Heart right ventricle (tissue), 16 donors: ENCODE results near the gene GNB1L. TPM values are rescaled to one million over a fixed set of nuclear protein-coding genes. Genes with fewer than 3 reads are reported as not detected.

Experiments used
- ATAC-seq, 8 donors: fragments of 200-7000 bp; cut with Tn5 transposase; one replicate each; pipeline ENCODE4 v1.9.1; 2020; ENCODE audit warnings: mild to moderate bottlenecking in 8 of 8, moderate library complexity in 8 of 8, moderate number of reproducible peaks in 1 of 8
- DNase-seq, 2 donors: peaks; one replicate each; pipeline ENCODE4 v3.0.0-alpha.2; 2020
- H3K27ac ChIP-seq, 10 donors: fragments of 200-600 bp; sonication (generic) in 2 of 10; one replicate each; pipeline versions ENCODE4 v1.5.0 to v1.8.0; 2020 to 2022; ENCODE audit warnings: mild to moderate bottlenecking in 3 of 10
- H3K27me3 ChIP-seq, 7 donors: fragments of 200-600 bp; one replicate each; pipeline ENCODE4 v1.8.0; 2021 to 2022; ENCODE audit warnings: mild to moderate bottlenecking in 2 of 7
- H3K36me3 ChIP-seq, 9 donors: fragments of 200-600 bp; sonication (generic) in 1 of 9; one replicate each; pipeline versions ENCODE4 v1.5.0 to v1.8.0; 2020 to 2022; ENCODE audit warnings: mild to moderate bottlenecking in 2 of 9
- H3K4me1 ChIP-seq, 9 donors: fragments of 200-600 bp; sonication (generic) in 1 of 9; one replicate each; pipeline versions ENCODE4 v1.5.0 to v1.8.0; 2020 to 2022; ENCODE audit warnings: mild to moderate bottlenecking in 4 of 9
- H3K4me3 ChIP-seq, 10 donors: fragments of 200-600 bp; sonication (generic) in 2 of 10; one replicate each; pipeline versions ENCODE4 v1.5.0 to v1.8.0; 2020 to 2022; ENCODE audit warnings: mild to moderate bottlenecking in 7 of 10, moderate library complexity in 2 of 10
- H3K9me3 ChIP-seq, 11 donors: fragments of 200-600 bp in 10 of 11; sonication (generic) in 2 of 11; one replicate each; pipeline versions ENCODE4 v1.5.0 to v1.8.0; 2013 to 2022; ENCODE audit warnings: mild to moderate bottlenecking in 2 of 11, control low read depth in 1 of 11, moderate library complexity in 1 of 11
- CTCF ChIP-seq, 9 donors: fragments of 200-600 bp; sonication (generic) in 2 of 9; IDR thresholded peaks; one replicate each; pipeline versions ENCODE4 v1.5.0 to v1.8.0; 2021 to 2022; ENCODE audit warnings: antibody characterized with exemption in 9 of 9, mild to moderate bottlenecking in 5 of 9, moderate library complexity in 1 of 9
- WGBS, 2 donors: extraction: QIAGEN DNeasy Blood & Tissue Kit; methylation state at CpG; one replicate each; pipeline ENCODE4 v1.1.7; 2013; ENCODE audit warnings: inconsistent platforms in 1 of 2; 5-methylcytosine and 5-hydroxymethylcytosine counted together
- intact Hi-C, 10 donors: fragments of 100-400 bp; cut with DNase I; formaldehyde crosslinking; loops; one replicate each; pipeline versions ENCODE4 v1.11.1 to v1.14.2; 2022
- polyA plus RNA-seq, 2 donors: library from polyadenylated mRNA; stranded (reverse); fragments of 200-250 nt; gene quantifications; one replicate each; pipeline ENCODE4 v1.2.3, GENCODE V29; 2013
- total RNA-seq, 10 donors: library from RNA; stranded (reverse); fragmentation: NEBNext Ultra II Directional in 3 of 10; extraction: Animal tissue kit (Norgen Biotek cat#: 25700) in 3 of 10; gene quantifications; one replicate each; pipeline versions ENCODE4 v1.2.1 to v1.2.4, GENCODE V29; 2021 to 2023
- donor health status: Arrhythmogenic right ventricular cardiomyopathy.
- donor health status: ischemic (EF 13 %, LVEDD 7.1; RV severe dilation, severe dysfunction).
- donor health status: healthy with polysubstance abuse.
- donor health status: DM: no; HTN: yes; CAD: no.
- donor health status: DM: no; HTN: no; CAD: no.
- donor health status: ischemic (EF 25% LVEDD 6.9; RV normal size, moderate dysfunction).
- donor health status: ischemic (EF 25% LVEDD 5.7; RV mildly dilated, moderate dysfunction).
- donor health status: healthy.
- donor health status: DM: yes; HTN: yes; CAD: no.
- donor health status: Ischemic cardiomyopathy.
- donor health status: ischemic (EF 35%, LVEDD 5.7; RV mildly dilated, moderate dysfunction).
- donor health status: nonischemic (EF 11% LVEDD 7.7; RV severe dilation, severe dysfunction).
- donor health status: DM: yes; HTN: yes; CAD: no.
- donor health status: PGD.
- donor health status: ischemic (EF 29% LVEDD 5.4; RV normal size, mild dysfunction).
- donor health status: nonischemic (EF 23%, LVEDD 6.1; RV moderate dilation, normal function).

Gene GNB1L
- total and polyA plus RNA-seq, 12 donors, result 0.76 to 9.3 (median 1.9) TPM

GRCh38 chr22:19828035-19828401 lies 26.7 kb downstream of the GNB1L start:
- TF ChIP-seq CTCF (IDR thresholded peaks at IDR 0.05), result no peak
- no peaks in the 10 kb centered on the region for H3K36me3 ChIP-seq
- intact Hi-C loops, result no loop called here
- no peak for ATAC-seq
- no peak overlapping the region for H3K27ac ChIP-seq
- no peaks in the 10 kb centered on the region for H3K27me3 ChIP-seq
- no peaks in the 10 kb centered on the region for H3K9me3 ChIP-seq
- WGBS, 2 donors, result 92 to 95% methylated on average over 2 of the region's 2 CpGs
- no peak for DNase-seq
- H3K4me1 ChIP-seq, result no peaks in the 10 kb centered on the region
- no peak overlapping the region for H3K4me3 ChIP-seq

GRCh38 chr22:19827341-19828034 lies 27.2 kb downstream of the GNB1L start:
- no peak for TF ChIP-seq CTCF (IDR thresholded peaks at IDR 0.05)
- 85 to 91% methylated on average over 10 of the region's 10 CpGs for WGBS, 2 donors
- Histone ChIP-seq H3K27ac (no peak overlapping the region), H3K4me3 (no peak overlapping the region), H3K4me1 (no peaks in the 10 kb centered on the region), H3K27me3 (no peaks in the 10 kb centered on the region), H3K36me3 (no peaks in the 10 kb centered on the region), H3K9me3 (no peaks in the 10 kb centered on the region)
- ATAC-seq (no peak), DNase-seq (no peak)
- intact Hi-C loops, result no loop called here

- no peak for TF ChIP-seq CTCF (IDR thresholded peaks at IDR 0.05)
- 44 to 94% methylated on average over 2 of the region's 2 CpGs for WGBS, 2 donors
- Histone ChIP-seq H3K36me3 (no peaks in the 10 kb centered on the region), H3K27ac (no peak overlapping the region), H3K4me3 (no peak overlapping the region), H3K27me3 (no peaks in the 10 kb centered on the region), H3K4me1 (no peaks in the 10 kb centered on the region), H3K9me3 (no peaks in the 10 kb centered on the region)
- no peak for ATAC-seq
- intact Hi-C loops, result no loop called here
- DNase-seq, result no peak
Measured at GRCh38 chr22:19826619-19826950, 28.1 kb downstream of the GNB1L start.

- H3K9me3 ChIP-seq, result no peaks in the 10 kb centered on the region
- 93 to 96% methylated on average over 7 of the region's 7 CpGs for WGBS, 2 donors
- ATAC-seq, result no peak
- no peak overlapping the region for H3K27ac ChIP-seq
- no peaks in the 10 kb centered on the region for H3K4me1 ChIP-seq
- no peaks in the 10 kb centered on the region for H3K27me3 ChIP-seq
- TF ChIP-seq CTCF (IDR thresholded peaks at IDR 0.05), result no peak
- DNase-seq, result no peak
- no peaks in the 10 kb centered on the region for H3K36me3 ChIP-seq
- H3K4me3 ChIP-seq, result no peak overlapping the region
- intact Hi-C loops, result no loop called here
Measured at GRCh38 chr22:19825904-19826618, 28.6 kb downstream of the GNB1L start.
